Measurements from ENCODE around the gene RPRD1B. TPM values are rescaled to one million over a fixed set of nuclear protein-coding genes. Genes with fewer than 3 reads are reported as not detected.
A peak's percentile ranks its signal among the peaks of the same experiment; 100 is the strongest.

The RPRD1B gene
- total RNA-seq, 1 experiment from 2014 or later, result 42.6 TPM

DNA sequence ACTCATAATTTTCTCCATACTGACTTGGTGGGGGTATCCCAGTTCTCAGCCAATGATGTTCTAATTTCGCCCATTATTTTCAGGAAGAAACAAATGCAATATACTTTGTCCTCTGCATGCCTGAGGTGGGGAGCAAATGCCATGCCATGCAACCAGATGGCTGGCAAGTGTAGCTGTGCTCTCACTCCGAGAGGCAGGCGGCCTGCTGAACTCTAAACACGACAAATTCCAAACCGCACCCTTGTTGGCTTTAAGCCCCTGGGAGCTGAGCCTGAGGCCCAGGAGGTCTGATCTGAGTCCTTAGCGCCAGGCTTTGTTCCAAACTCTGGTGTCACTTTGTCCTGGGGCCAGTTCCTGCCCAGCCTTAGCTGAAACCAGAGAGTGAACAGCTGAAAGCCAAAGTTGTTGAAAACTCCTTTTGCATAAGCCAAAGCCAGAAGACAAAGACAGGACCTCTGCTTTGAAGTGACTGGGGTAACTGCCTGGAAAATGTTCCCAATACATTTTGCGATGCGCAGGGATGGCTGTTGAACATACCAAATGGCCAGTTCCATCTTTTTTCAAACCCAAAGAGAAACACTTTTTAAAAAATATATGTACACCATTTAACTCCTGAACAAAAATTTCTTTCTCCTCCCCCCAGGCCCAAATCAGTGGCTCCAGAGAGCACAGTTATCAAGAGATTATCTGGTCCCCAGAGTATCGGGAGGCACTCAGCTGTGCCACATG lies 46.5 kb upstream of the RPRD1B start:
- ChIA-PET CTCF (interaction anchor here (0.6 to 4.2 kb wide), 7 partner anchors 20 to 766 kb away, joined by 3 to 14 read pairs (median 3); partner anchors contain the start of gene VSTM2L), POLR2A (interaction anchor here (1.3 to 1.8 kb wide), 3 partner anchors 8 to 293 kb away, joined by 3 to 7 read pairs (median 5); partner anchors contain the start of gene CTNNBL1)
- no peaks in the 10 kb centered on the region for H3K9me3 Mint-ChIP-seq (ENCODE audit: unreplicated experiment)
- peak overlapping the region; percentile 18 for H3K27ac Mint-ChIP-seq (ENCODE audit: low read depth, unreplicated experiment)
- peak; percentile 53 for DNase-seq (ENCODE audit: unreplicated experiment)
- H3K27me3 Mint-ChIP-seq (ENCODE audit: insufficient read depth, unreplicated experiment), result no peaks in the 10 kb centered on the region
- intact Hi-C loops (cut with micrococcal nuclease), result no loop called here
- TF ChIP-seq, protein P1, sequence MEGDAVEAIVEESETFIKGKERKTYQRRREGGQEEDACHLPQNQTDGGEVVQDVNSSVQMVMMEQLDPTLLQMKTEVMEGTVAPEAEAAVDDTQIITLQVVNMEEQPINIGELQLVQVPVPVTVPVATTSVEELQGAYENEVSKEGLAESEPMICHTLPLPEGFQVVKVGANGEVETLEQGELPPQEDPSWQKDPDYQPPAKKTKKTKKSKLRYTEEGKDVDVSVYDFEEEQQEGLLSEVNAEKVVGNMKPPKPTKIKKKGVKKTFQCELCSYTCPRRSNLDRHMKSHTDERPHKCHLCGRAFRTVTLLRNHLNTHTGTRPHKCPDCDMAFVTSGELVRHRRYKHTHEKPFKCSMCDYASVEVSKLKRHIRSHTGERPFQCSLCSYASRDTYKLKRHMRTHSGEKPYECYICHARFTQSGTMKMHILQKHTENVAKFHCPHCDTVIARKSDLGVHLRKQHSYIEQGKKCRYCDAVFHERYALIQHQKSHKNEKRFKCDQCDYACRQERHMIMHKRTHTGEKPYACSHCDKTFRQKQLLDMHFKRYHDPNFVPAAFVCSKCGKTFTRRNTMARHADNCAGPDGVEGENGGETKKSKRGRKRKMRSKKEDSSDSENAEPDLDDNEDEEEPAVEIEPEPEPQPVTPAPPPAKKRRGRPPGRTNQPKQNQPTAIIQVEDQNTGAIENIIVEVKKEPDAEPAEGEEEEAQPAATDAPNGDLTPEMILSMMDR (IDR thresholded peaks at IDR 0.05; ENCODE audit: unreplicated experiment), result no peak
- H3K4me1 Mint-ChIP-seq (ENCODE audit: insufficient read depth, unreplicated experiment), result peaks cover 51% of the 10 kb centered on the region
- BruUV-seq (replicated peaks), result no TSS peak
- H3K36me3 Mint-ChIP-seq (ENCODE audit: insufficient read depth, unreplicated experiment), result peaks cover 28% of the 10 kb centered on the region
- no peak overlapping the region for H3K4me3 Mint-ChIP-seq (ENCODE audit: unreplicated experiment)

DNA sequence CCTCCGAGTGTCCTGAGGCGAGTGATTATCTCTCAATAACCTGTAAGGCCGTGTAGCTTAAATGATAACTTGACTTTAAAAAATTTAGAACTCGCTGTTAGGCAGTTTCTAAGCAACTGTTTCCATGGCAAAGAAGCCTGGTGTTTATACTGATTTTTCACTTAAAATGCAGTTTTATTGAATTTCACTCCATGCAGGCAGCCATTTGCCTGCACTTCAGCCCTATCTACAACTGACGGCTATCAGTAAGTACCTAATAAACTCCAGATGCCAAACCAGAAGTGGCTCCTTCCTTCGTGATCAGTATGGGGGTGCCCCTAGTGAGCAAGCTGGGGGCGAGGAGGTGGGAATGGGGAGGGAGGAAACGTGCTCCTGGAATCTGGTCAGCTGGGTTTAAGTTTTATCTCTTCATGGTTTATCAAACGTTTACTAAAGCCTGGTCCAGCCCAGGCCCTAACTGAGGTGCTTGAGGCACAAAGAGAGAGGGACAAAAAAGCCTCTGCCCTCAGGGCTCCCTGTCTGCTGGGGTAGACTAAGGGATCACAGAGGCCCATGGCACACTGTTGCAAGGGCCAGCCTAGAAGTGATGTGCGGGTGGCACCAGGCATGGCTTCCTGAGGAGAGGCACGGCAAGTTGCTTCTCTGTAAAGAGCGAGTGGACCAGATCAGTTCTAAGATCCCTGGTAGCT lies 45.8 kb upstream of the RPRD1B start:
- H3K36me3 Mint-ChIP-seq (ENCODE audit: insufficient read depth, unreplicated experiment), result peaks cover 22% of the 10 kb centered on the region
- H3K27me3 Mint-ChIP-seq (ENCODE audit: insufficient read depth, unreplicated experiment), result no peaks in the 10 kb centered on the region
- no peak for DNase-seq (ENCODE audit: unreplicated experiment)
- peak overlapping the region; percentile 18 for H3K27ac Mint-ChIP-seq (ENCODE audit: low read depth, unreplicated experiment)
- CTCF ChIA-PET, result interaction anchor here (0.6 to 4.2 kb wide), 10 partner anchors 21 to 423 kb away, joined by 3 to 14 read pairs (median 3); partner anchors contain the start of genes RPRD1B, TTI1 and VSTM2L
- H3K9me3 Mint-ChIP-seq (ENCODE audit: unreplicated experiment), result no peaks in the 10 kb centered on the region
- no peak overlapping the region for H3K4me3 Mint-ChIP-seq (ENCODE audit: unreplicated experiment)
- TF ChIP-seq, protein P1 (IDR thresholded peaks at IDR 0.05; ENCODE audit: unreplicated experiment), result no peak
- intact Hi-C loops (cut with micrococcal nuclease), result no loop called here
- POLR2A ChIA-PET, result interaction anchor here (1.4 to 1.8 kb wide), 2 partner anchors 9 to 293 kb away, joined by 3 to 7 read pairs; partner anchors contain the start of gene CTNNBL1
- peaks cover 58% of the 10 kb centered on the region for H3K4me1 Mint-ChIP-seq (ENCODE audit: insufficient read depth, unreplicated experiment)
- BruUV-seq (replicated peaks), result no TSS peak

DNA sequence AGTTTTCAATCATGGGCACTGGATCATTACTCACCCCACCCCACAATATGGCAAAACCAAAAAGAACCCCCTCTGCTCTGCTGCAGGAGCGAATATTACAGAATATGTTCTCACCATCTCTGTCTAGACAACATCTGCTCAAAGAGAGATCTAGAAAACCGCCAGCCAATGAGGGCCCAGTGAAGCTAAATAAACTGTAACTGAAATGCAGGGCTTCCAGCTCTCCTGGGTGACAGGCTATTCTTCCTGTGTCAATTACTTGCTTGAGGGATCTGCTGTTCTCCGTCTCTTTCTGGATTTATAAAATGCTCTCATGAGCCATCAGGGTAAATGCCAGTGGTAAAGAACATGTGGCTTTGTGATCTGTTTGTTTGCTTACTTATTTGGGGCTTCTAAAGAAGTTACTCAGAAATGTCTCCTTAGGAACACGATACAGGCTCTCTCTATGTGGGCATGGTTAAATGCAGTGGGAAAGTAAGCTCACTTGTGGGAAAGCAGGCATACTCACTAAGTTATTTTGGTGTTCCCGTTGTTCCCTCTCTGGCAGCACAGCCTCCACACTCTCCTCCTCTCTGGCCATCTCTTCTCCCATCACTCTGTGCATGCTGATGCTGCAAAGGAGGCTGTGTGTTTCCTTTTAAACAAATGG lies 45.1 kb upstream of the RPRD1B start:
- H3K27ac Mint-ChIP-seq (ENCODE audit: low read depth, unreplicated experiment), result peak overlapping the region; percentile 18
- peaks cover 16% of the 10 kb centered on the region for H3K36me3 Mint-ChIP-seq (ENCODE audit: insufficient read depth, unreplicated experiment)
- no peaks in the 10 kb centered on the region for H3K9me3 Mint-ChIP-seq (ENCODE audit: unreplicated experiment)
- ChIA-PET CTCF (interaction anchor here (0.7 to 4.2 kb wide), 8 partner anchors 21 to 424 kb away, joined by 3 to 14 read pairs (median 3); partner anchors contain the start of genes RPRD1B and TTI1), POLR2A (interaction anchor here (1.8 kb wide), 1 partner anchor 294 kb away, joined by 3 read pairs; the partner anchor contains the start of gene CTNNBL1)
- no peaks in the 10 kb centered on the region for H3K27me3 Mint-ChIP-seq (ENCODE audit: insufficient read depth, unreplicated experiment)
- BruUV-seq (replicated peaks), result no TSS peak
- TF ChIP-seq, protein P1 (IDR thresholded peaks at IDR 0.05; ENCODE audit: unreplicated experiment), result no peak
- H3K4me3 Mint-ChIP-seq (ENCODE audit: unreplicated experiment), result no peak overlapping the region
- intact Hi-C loops (cut with micrococcal nuclease), result no loop called here
- DNase-seq (ENCODE audit: unreplicated experiment), result no peak
- peaks cover 60% of the 10 kb centered on the region for H3K4me1 Mint-ChIP-seq (ENCODE audit: insufficient read depth, unreplicated experiment)

All from MCF 10A (cell line).